Measurements from ENCODE around the gene ST14.
A peak's percentile ranks its signal among the peaks of the same experiment; 100 is the strongest.

Gene ST14

GRCh38 chr11:130136107-130136506 lies 23.5 kb upstream of the ST14 start:
- DNase-seq (ENCODE audit: low read depth), result no peak

GRCh38 chr11:130137999-130138398 lies 21.6 kb upstream of the ST14 start:
- no peak for DNase-seq (ENCODE audit: low read depth)

DNA sequence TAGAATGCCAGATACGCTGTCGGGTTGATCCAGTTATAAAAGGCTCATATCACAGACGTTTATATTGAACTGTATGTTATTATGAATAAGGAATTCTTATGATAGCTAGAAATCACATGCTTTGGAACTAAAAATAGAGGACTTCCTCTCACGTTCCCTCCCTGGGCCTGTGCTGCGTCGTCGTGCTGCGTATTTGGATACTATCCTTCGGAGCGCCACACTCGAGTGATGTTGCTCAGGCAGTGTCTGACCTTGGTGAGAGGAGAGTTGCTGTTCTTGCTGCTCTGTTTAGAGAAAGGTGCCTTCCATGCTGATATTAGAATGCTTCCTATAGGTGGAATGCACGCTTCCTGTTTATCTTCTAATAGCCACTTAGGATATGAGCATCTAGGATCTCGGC lies 20.2 kb upstream of the ST14 start:
- DNase-seq (ENCODE audit: low read depth), result no peak

DNA sequence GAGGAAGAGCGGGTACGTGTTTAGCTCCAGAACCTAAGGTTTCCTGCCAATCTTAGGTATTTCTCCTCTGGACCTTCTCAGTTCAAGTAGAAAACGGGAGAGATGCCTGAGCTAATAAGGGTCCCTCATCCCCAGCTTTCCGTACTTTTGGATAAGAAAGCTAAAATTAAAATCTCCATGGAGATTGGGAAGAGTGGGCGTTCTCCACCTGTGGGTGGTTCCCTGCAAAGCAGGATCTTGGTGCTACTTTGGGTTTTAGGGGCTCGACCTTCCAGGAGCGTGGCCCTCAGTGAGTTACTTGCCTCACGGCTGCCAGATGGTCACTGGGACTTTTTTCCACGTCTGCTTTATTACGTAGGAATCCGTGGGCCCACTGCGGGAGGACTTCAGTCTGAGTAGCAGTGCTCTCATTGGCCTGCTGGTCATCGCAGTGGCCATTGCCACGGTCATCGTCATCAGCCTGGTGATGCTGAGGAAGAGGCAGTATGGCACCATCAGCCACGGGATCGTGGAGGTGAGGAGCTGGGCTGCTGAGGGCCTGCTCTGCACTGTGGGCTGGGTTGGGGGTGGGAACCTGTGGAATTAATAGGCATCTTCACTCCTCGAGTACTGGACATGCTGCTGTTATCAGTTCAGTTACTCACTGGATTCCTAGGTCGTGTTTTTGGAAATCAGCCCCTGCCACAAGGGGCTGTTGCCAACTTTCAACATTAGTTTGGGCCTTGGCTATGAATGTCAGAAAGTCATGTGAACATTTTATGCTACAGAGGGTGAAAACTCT lies 17.8 kb upstream of the ST14 start:
- DNase-seq (ENCODE audit: low read depth), result no peak

DNA sequence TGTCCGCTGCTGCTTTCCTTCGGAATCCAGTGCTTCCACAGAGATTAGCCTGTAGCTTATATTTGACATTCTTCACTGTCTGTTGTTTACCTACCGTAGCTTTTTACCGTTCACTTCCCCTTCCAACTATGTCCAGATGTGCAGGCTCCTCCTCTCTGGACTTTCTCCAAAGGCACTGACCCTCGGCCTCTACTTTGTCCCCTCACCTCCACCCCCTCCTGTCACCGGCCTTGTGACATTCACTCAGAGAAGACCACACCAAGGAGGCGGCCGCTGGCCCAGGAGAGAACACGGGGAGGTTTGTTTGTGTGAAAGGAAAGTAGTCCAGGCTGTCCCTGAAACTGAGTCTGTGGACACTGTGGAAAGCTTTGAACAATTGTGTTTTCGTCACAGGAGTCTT lies 15.4 kb upstream of the ST14 start:
- DNase-seq (ENCODE audit: low read depth), result no peak

DNA sequence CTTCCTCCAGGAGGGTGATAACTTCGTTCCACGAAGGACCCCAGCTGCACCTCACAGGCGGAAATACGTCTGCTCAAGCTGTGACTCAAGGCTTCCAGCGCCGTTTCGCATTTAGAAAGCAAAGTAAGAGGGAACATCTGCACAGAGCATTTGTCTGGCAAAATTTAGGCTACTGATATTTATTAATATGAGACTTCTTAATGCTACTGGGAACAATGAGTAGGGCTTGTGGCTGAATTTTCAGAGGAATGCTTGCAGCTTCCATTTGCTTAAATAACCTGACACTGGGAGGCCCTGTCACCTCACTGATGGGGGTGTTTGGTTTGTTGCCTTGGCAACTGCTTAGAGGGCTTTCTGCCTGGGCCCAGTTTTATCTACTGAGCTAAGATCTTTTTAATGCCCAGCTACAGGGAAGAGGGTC lies 14.7 kb upstream of the ST14 start:
- no peak for DNase-seq (ENCODE audit: low read depth)

DNA sequence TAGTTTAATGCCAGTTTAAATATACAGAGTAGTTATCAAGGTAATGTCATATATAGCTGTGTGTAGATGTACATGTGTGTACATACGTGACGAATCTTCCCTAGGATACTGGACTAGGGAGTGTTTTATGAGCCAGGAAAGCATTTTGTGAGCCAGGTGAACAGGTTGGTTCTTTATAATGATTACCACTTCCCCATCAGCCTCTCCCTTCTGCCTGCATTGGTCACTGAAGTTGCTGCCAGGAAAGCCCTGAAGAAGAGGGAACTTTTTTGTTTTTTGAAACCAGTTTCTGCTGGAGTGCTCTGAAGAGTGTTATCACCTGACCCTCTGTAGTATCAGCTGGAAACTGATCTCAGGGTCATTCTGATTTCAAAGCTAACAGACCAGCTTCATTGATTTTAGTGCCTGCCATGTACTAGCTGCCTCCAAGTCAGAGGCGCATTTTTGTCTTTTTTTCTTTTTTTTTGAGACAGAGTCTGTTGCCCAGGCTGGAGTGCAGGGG lies 14.2 kb upstream of the ST14 start:
- DNase-seq (ENCODE audit: low read depth), result no peak

GRCh38 chr11:130145975-130146776 lies 13.4 kb upstream of the ST14 start:
- DNase-seq (ENCODE audit: low read depth), result no peak

DNA sequence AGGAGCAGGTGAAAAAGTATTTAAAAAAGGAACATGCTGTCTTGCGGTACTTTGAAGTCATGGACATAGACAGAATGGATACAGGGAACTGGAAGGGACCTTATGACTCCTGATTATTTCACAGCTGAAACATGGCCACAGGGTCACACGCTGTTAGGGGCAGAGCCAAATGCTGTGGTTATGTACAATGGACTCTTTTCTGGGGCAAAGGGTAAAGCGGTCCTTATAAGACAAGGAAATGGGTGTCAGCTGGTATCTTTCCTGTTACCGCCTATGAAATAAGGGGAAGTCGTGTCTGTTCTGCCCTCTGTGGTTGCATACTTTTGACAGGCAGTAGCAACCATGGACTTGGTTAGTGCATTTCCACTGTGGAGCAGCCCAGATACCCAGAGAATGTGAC lies 12.8 kb upstream of the ST14 start:
- DNase-seq (ENCODE audit: low read depth), result no peak

DNA sequence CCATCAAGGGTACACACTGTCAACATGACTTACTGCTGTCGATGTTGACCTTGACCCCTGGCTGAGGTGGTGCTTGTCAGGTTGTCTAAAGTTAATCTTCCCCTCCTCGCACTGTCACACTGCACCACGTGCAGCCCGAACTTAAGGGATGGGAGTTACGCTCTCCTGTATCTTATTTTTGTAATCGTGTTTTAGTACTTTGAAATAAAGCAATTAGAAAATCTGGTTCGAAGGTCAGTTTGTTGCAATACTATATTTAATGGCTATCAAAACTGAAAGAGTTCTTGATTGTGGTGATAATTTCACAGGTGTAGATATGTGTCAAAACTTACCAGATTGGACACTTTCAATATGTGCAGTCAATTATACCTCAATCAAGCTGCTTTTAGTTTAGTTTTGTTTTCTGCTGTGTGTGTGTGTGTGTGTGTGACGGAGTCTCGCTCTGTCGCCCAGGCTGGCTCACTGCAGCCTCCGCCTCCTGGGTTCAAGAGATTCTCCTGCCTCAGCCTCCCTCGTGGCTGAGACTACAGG lies 10.7 kb upstream of the ST14 start:
- no peak for DNase-seq (ENCODE audit: low read depth)

GRCh38 chr11:130150790-130151189 lies 8.8 kb upstream of the ST14 start:
- DNase-seq (ENCODE audit: low read depth), result no peak

DNA sequence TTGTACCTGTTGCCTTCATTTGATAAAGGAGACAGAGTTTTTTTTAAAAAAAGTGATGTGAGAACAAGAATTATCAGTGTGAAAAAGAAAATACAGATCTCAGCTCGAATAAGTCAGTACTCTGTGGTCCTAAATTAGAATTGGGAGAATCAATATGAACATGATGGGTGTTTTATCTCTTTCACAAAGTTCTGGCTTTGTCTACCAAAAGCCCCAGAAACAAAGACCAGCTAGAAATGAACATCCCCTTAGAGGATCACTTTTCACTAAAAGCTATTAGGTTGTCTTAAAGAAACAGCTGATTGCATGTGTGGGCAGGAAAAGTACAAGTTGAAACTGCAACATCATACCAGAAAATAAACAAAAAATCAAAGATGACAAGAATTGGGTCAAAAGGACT lies 8.4 kb upstream of the ST14 start:
- DNase-seq (ENCODE audit: low read depth), result no peak

GRCh38 chr11:130156108-130157022 lies 3.2 kb upstream of the ST14 start:
- DNase-seq (ENCODE audit: low read depth), result peak; percentile 43

DNA sequence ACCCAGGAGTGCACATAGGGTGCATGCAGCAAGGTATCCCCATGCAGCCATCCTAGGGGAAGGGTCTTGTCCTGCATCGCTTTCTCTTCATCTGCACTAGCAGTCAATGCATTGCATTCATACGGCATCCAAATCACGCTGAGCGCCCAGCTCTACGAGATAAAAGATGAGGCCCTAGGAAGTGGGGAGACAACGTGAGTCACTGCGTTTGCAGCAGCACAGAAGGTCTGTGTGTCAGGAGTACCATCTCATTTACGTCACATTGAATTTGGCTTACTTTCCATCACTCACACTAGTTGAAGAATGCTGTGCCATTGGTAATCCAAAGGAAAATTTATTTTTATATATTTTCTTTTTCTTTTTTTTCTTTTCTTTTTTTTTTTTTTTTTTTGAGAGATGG lies 2.5 kb upstream of the ST14 start:
- DNase-seq (ENCODE audit: low read depth), result no peak

GRCh38 chr11:130157840-130158239 lies 1.7 kb upstream of the ST14 start:
- DNase-seq (ENCODE audit: low read depth), result no peak

DNA sequence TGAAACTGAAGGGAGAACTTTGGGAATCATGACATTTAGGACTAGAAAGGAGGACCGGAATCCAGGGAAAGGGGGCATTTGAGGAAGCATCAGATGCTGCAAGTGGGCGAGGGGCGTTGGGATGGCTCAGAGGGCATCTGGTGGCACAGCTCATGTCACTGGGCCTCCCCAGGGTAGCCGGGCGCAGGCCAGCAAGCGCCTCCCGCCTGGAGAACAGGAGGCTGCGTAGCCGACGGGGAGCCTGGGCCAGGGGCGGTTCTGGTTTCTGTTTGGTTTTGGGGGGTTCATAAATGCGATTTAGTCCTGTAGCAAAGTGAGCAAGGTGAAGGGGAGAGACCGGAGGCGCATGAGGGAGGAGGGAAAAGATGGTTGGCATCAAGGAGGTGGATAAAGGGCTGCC lies 443 bp upstream of the ST14 start:
- no peak for DNase-seq (ENCODE audit: low read depth)

GRCh38 chr11:130160498-130161155 lies 1.0 kb downstream of the ST14 start:
- no peak for DNase-seq (ENCODE audit: low read depth)

DNA sequence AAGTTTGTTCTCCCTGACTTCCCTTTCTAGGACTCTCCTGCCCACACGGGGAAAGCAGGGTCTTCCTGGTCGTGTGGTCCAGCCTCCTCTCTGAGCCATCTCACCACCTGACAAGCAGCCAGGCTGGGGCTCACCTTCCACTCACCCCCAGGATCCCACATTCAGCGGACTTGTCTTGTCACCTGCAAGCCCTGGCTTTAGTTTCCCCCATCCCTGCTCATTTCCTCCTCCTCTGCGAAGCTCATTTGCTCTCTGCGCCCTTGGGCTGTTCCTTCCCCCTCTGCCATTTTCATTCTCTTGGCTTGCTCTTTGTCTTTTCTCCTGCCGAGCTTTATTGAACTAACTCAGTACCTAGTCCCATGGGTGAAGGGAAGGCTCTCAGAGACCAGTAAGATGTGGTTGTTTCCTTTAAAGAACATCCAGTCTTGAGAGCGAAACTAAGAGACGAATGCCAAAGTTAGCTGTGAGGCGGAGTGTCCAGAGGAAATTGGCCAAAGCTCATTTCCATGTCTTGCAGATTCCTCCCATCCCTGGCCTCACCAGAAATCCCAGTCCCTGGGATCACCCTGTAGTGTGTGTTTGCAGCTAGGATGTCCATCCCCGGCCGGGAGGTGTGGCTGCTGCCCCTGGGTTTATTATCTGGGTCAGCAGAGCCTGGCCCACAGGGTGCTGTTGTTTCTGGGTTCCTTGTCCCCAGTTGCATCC lies 2.0 kb downstream of the ST14 start:
- no peak for DNase-seq (ENCODE audit: low read depth)

DNA sequence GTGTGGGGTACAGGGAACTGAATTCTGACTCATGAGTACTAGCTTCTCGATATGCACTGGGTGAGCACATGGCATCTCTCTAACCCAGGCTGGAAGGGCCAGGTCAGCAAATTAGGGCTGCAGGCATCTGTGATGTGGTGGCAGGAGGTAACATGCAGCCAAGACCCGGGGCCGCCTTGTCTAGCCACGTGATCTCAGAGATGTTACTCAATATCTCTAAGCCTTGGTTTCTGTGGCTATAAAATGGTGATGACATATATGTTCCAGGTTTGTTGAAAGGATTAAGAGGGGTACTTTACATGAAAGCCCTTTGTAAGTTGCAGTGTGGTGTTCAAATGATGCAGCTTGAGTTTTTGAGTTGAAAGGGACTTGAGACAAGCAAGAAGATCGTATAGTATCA lies 3.2 kb downstream of the ST14 start:
- DNase-seq (ENCODE audit: low read depth), result no peak

DNA sequence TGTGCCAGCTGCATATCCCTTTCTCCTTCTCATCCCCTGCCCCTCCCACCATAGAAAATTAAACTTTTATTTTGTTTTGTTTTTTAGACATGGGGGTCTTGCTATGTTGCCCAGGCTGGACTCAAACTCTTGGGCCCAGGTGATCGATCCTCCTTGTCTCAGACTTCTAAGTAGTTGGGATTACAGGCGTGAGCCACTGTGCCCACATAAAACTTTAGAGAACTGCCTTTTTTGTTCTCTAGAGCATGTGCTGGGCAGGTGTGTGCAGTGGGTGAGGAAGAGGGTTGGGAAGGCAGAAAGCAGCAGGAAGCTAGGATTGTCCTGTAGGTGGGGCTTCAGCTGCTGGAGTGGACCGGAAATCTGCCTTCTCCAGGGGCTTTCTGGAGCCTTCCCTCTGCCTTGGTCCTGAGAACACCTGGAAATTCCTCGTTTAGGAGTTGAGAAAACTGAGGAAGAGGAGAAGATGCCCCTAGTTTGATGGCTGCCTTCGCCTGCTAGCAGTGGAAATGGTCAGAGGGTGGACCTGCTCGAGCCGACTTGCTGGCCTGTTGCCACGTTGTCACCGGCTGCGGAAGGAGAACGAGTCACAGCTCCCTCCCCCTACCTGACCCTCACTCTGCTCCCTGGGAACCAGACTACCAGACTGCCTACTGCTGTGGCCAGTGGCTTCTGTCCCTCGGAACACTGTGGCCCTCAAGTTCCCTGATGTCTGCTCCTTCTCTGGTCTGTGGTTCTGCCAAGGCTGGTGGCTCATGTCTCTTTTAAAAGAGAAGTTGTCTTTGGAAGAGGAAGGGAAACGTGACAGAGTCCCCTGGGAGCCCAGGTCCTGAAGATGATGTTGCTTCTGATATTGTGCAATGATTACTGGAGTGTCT lies 4.0 kb downstream of the ST14 start:
- no peak for DNase-seq (ENCODE audit: low read depth)

Measured in GM04504 (cell line).